K562 (cell line): ENCODE data around the gene HOXB1. TPM values are rescaled to one million over a fixed set of nuclear protein-coding genes. Genes with fewer than 3 reads are reported as not detected.
A peak's percentile ranks its signal among the peaks of the same experiment; 100 is the strongest.

Experiments used
- ADNP ChIP-seq: fragments of 200-800 bp; sonication (Bioruptor generic); IDR thresholded peaks from 2 replicates; pipeline ENCODE4 v1.6.1; 2016; ENCODE audit warnings: missing genetic modification characterization, missing compliant biosample characterization
- ARID1B ChIP-seq: fragments of 450-650 bp; IDR thresholded peaks from 2 replicates; pipeline ENCODE4 v1.6.1; 2016; ENCODE audit warnings: antibody characterized with exemption, mild to moderate bottlenecking, inconsistent platforms
- ATF3 ChIP-seq, 2 experiments: fragments of 450-650 bp in 1 of 2; sonication (generic) in 1 of 2; formaldehyde crosslinking in 1 of 2; IDR thresholded peaks in 1 of 2; conservative IDR thresholded peaks in 1 of 2; 2 replicates each; pipeline versions ENCODE4 v1.6.1 to v1.8.1; 2016 to 2023; ENCODE audit warnings: mild to moderate bottlenecking in 2 of 2, moderate library complexity in 2 of 2, inconsistent platforms in 1 of 2, missing genetic modification reagents in 1 of 2
- DMBX1 ChIP-seq: fragments of 250-450 bp; sonication (Bioruptor Pico); IDR thresholded peaks from 2 replicates; pipeline ENCODE4 v1.8.0; 2022; ENCODE audit warnings: inconsistent platforms, mild to moderate bottlenecking, moderate library complexity, borderline replicate concordance
- GABPB2 ChIP-seq: fragments of 250-450 bp; sonication (Bioruptor Pico); conservative IDR thresholded peaks from 2 replicates; pipeline ENCODE4 v1.5.1; 2021; ENCODE audit warnings: mild to moderate bottlenecking
- HCFC1 ChIP-seq: IDR thresholded peaks from 2 replicates; pipeline ENCODE4 v1.6.1; 2012; ENCODE audit warnings: low read depth, low read length, improper control_type of control experiment
- HDAC3 ChIP-seq: fragments of 450-650 bp; IDR thresholded peaks from 2 replicates; pipeline ENCODE4 v1.6.1; 2018; ENCODE audit warnings: borderline replicate concordance, mild to moderate bottlenecking, moderate library complexity; ENCODE audit not compliant: partially characterized antibody
- KDM1A ChIP-seq, 2 experiments: fragments of 450-650 bp; IDR thresholded peaks; 2 replicates each; pipeline ENCODE4 v1.6.1; 2016; ENCODE audit warnings: mild to moderate bottlenecking in 2 of 2
- L3MBTL2 ChIP-seq: fragments of 450-650 bp; IDR thresholded peaks from 2 replicates; pipeline ENCODE4 v1.6.1; 2016; ENCODE audit warnings: mild to moderate bottlenecking, moderate library complexity
- MBD2 ChIP-seq: sonication (generic); IDR thresholded peaks from 2 replicates; pipeline ENCODE4 v1.6.1; 2016; ENCODE audit warnings: low read depth, borderline replicate concordance
- MTA1 ChIP-seq: fragments of 450-650 bp; IDR thresholded peaks from 2 replicates; pipeline ENCODE4 v1.6.1; 2017; ENCODE audit warnings: borderline replicate concordance
- PRDM10 ChIP-seq: fragments of 450-650 bp; IDR thresholded peaks from 2 replicates; pipeline ENCODE4 v1.6.1; 2018; ENCODE audit not compliant: partially characterized antibody
- RBBP5 ChIP-seq: fragments of 200-600 bp; sonication (generic); IDR thresholded peaks from 2 replicates; pipeline ENCODE4 v1.6.1; 2012; ENCODE audit warnings: borderline replicate concordance, mild to moderate bottlenecking, low read length, control low read depth, inconsistent platforms; ENCODE audit not compliant: insufficient read depth, poor library complexity, severe bottlenecking
- RFX1 ChIP-seq: fragments of 450-650 bp; IDR thresholded peaks from 2 replicates; pipeline ENCODE4 v1.6.1; 2016; ENCODE audit warnings: mild to moderate bottlenecking, moderate library complexity
- SMAD4 ChIP-seq: fragments of 250-450 bp; sonication (Bioruptor Pico); conservative IDR thresholded peaks from 2 replicates; pipeline ENCODE4 v1.8.0; 2021; ENCODE audit warnings: inconsistent platforms, mild to moderate bottlenecking, moderate library complexity
- TAF1 ChIP-seq: IDR thresholded peaks from 2 replicates; pipeline ENCODE4 v1.6.1; 2011; ENCODE audit warnings: mild to moderate bottlenecking, low read length, moderate library complexity; ENCODE audit not compliant: insufficient read depth, control insufficient read depth, severe bottlenecking; ENCODE audit errors: extremely low read depth
- ZEB2 ChIP-seq: fragments of 450-650 bp; IDR thresholded peaks from 2 replicates; pipeline ENCODE4 v1.6.1; 2016
- ZNF197 ChIP-seq: fragments of 200-800 bp; sonication (Bioruptor generic); IDR thresholded peaks from 2 replicates; pipeline ENCODE4 v1.6.1; 2016; ENCODE audit warnings: low read depth, missing genetic modification characterization, missing compliant biosample characterization
- ZNF347 ChIP-seq: fragments of 450-650 bp; formaldehyde crosslinking; IDR thresholded peaks from 2 replicates; pipeline ENCODE4 v1.4.0; 2020; ENCODE audit warnings: low read depth, mild to moderate bottlenecking, moderate library complexity
- ZNF354B ChIP-seq: fragments of 250-450 bp; sonication (Bioruptor Pico); IDR thresholded peaks from 2 replicates; pipeline ENCODE4 v1.4.0; 2020
- ZNF384 ChIP-seq: IDR thresholded peaks from 2 replicates; pipeline ENCODE4 v1.6.1; 2012; ENCODE audit warnings: low read depth, low read length, improper control_type of control experiment
- ZNF41 ChIP-seq: fragments of 250-450 bp; sonication (Bioruptor Pico); conservative IDR thresholded peaks from 2 replicates; pipeline ENCODE4 v1.4.0; 2020; ENCODE audit warnings: mild to moderate bottlenecking
- polyA plus RNA-seq, 8 experiments: library from polyadenylated mRNA; depleted of rRNA in 4 of 8; stranded (reverse) in 5 of 8; unstranded in 3 of 8; fragments of >200 nt; fragmentation: Nextera tagmentation in 2 of 8; fragmentation: Illumina TruSeq in 1 of 8; extraction: Ambion mirVana in 2 of 8; extraction: Trizol in 1 of 8; gene quantifications; 2 replicates each; pipeline versions ENCODE4 v1.2.1 to v1.2.3, GENCODE V29; 2011 to 2014; ENCODE audit warnings: inconsistent platforms in 1 of 8, missing spikeins in 1 of 8
- total RNA-seq, 7 experiments: library from RNA; depleted of rRNA in 6 of 7; stranded (reverse); fragments of >200 nt in 6 of 7; fragmentation: Illumina TruSeq in 2 of 7; extraction: Trizol in 2 of 7; gene quantifications; 2 replicates each; pipeline versions ENCODE4 v1.2.1 to v1.2.3, GENCODE V29; 2011 to 2021; ENCODE audit warnings: low replicate concordance in 1 of 7
- TF ChIP-seq, protein P1 (sequence below): fragments of 450-650 bp; IDR thresholded peaks from 2 replicates; pipeline ENCODE4 v1.6.1; 2017; ENCODE audit warnings: mild to moderate bottlenecking, moderate library complexity

Gene HOXB1
- total and polyA plus RNA-seq, 9 of the 15 experiments (the other 6 are each of a cell fraction or from before 2014, with no cell fraction given), result 0.04 TPM; not detected in 8

GRCh38 chr17:48491527-48492273, 39.1 kb downstream of the HOXB1 start (continued):
- TF ChIP-seq ATF3 (IDR thresholded peaks at IDR 0.05) (peak; percentile 10; the same call in 1 of the 2 replicates), ATF3 (CRISPR knock-in tag; conservative IDR thresholded peaks at IDR 0.05) (no peak), ZNF347 (CRISPR knock-in tag) (no peak), ZNF41 (no peak), ZNF384 (peak; percentile 59; the same call in 1 of the 2 replicates), TAF1 (no peak), L3MBTL2 (peak; percentile 13; the same call in 1 of the 2 replicates), PRDM10 (no peak), RBBP5 (peak; percentile 27), MTA1 (no peak; the same call in 1 of the 2 replicates), ADNP (tag) (0 out of 2 replicates have a peak, but pooled peaks have one; percentile 38), ARID1B (peak; percentile 59), RFX1 (peak; percentile 87), HCFC1 (no peak), GABPB2 (CRISPR knock-in tag) (no peak), SMAD4 (CRISPR knock-in tag) (peak; percentile 88), KDM1A (IDR thresholded peaks at IDR 0.05) (peak in 1 of 2 experiments; percentile 60; a peak in 1 of 4 replicates), DMBX1 (CRISPR knock-in tag) (peak; percentile 48; the same call in 1 of the 2 replicates), HDAC3 (peak; percentile 55), ZEB2 (no peak), MBD2 (no peak), ZNF354B (CRISPR knock-in tag) (no peak; the same call in 1 of the 2 replicates), ZNF197 (CRISPR knock-in tag) (no peak)
- TF ChIP-seq, protein P1, sequence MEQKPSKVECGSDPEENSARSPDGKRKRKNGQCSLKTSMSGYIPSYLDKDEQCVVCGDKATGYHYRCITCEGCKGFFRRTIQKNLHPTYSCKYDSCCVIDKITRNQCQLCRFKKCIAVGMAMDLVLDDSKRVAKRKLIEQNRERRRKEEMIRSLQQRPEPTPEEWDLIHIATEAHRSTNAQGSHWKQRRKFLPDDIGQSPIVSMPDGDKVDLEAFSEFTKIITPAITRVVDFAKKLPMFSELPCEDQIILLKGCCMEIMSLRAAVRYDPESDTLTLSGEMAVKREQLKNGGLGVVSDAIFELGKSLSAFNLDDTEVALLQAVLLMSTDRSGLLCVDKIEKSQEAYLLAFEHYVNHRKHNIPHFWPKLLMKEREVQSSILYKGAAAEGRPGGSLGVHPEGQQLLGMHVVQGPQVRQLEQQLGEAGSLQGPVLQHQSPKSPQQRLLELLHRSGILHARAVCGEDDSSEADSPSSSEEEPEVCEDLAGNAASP, result no peak
